Prostate gland (tissue), 2 donors: ENCODE data around the gene FASN.

ENCODE experiments used
- POLR2AphosphoS5 ChIP-seq: sonication (generic); formaldehyde crosslinking; IDR thresholded peaks from one replicate; pipeline ENCODE4 v1.6.1; 2017; ENCODE audit warnings: antibody characterized with exemption
- TF ChIP-seq, protein P1 (sequence below), 4 experiments: fragments of 200-600 bp in 2 of 4; fragments of 450-650 bp in 2 of 4; sonication (generic) in 2 of 4; IDR thresholded peaks; 1 replicate in 3 of 4; 2 replicates in 1 of 4; pipeline ENCODE4 v1.5.1; 2016 to 2019; ENCODE audit warnings: antibody characterized with exemption in 4 of 4, mild to moderate bottlenecking in 2 of 4, moderate library complexity in 2 of 4

DNA sequence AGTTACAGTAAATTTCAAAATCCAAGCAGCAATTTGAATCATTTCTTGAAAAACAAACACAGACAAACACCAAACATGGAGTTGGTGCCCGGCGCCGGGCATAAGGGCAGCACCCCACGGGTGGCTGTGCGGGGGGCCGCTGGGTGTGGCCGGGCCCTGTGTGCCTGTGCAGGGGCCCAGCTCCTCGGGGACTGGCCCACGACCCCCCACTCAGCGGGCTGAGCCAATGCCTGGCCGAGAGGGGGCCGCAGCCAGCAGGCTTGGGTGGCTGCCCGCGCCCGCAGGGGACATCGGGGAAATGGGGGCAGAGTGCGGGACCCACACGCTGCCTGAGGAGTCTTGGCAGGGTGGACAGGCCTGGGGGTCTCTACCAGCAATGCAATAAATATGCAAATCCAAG, 19.6 kb downstream of the FASN start:
- TF ChIP-seq, protein P1, sequence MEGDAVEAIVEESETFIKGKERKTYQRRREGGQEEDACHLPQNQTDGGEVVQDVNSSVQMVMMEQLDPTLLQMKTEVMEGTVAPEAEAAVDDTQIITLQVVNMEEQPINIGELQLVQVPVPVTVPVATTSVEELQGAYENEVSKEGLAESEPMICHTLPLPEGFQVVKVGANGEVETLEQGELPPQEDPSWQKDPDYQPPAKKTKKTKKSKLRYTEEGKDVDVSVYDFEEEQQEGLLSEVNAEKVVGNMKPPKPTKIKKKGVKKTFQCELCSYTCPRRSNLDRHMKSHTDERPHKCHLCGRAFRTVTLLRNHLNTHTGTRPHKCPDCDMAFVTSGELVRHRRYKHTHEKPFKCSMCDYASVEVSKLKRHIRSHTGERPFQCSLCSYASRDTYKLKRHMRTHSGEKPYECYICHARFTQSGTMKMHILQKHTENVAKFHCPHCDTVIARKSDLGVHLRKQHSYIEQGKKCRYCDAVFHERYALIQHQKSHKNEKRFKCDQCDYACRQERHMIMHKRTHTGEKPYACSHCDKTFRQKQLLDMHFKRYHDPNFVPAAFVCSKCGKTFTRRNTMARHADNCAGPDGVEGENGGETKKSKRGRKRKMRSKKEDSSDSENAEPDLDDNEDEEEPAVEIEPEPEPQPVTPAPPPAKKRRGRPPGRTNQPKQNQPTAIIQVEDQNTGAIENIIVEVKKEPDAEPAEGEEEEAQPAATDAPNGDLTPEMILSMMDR (IDR thresholded peaks at IDR 0.05), result no peak
- no peak for TF ChIP-seq POLR2AphosphoS5
